ENCODE measurements around the gene TYK2. TPM values are rescaled to one million over a fixed set of nuclear protein-coding genes. Genes with fewer than 3 reads are reported as not detected.

The TYK2 gene
- total and polyA plus RNA-seq, 2 of the 13 experiments (the other 11 are each of a cell fraction or from before 2014, with no cell fraction given): 38.8 to 60.1 TPM

DNA sequence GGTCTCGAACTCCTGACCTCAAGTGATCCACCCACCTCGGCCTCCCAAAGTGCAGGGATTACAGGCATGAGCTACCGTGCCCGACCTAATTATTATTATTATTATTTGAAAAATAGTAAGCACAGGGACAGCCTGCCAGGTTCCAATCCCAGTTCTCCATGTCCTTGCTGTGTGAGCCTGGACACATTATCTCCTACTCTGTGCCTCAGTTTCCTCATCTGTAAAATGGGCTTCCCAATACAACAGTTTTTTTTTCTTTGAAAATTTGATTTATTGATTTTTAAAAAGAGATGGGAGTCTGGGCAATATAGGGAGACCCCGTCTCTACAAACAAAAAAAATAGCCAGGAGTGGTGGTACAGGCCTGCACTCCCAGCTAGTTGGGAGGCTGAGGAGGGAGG, 74.0 kb downstream of the TYK2 start (continued):
- TF ChIP-seq, protein P1, sequence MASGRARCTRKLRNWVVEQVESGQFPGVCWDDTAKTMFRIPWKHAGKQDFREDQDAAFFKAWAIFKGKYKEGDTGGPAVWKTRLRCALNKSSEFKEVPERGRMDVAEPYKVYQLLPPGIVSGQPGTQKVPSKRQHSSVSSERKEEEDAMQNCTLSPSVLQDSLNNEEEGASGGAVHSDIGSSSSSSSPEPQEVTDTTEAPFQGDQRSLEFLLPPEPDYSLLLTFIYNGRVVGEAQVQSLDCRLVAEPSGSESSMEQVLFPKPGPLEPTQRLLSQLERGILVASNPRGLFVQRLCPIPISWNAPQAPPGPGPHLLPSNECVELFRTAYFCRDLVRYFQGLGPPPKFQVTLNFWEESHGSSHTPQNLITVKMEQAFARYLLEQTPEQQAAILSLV (CRISPR knock-in tag; IDR thresholded peaks at IDR 0.05; ENCODE audit: borderline replicate concordance): no peak

DNA sequence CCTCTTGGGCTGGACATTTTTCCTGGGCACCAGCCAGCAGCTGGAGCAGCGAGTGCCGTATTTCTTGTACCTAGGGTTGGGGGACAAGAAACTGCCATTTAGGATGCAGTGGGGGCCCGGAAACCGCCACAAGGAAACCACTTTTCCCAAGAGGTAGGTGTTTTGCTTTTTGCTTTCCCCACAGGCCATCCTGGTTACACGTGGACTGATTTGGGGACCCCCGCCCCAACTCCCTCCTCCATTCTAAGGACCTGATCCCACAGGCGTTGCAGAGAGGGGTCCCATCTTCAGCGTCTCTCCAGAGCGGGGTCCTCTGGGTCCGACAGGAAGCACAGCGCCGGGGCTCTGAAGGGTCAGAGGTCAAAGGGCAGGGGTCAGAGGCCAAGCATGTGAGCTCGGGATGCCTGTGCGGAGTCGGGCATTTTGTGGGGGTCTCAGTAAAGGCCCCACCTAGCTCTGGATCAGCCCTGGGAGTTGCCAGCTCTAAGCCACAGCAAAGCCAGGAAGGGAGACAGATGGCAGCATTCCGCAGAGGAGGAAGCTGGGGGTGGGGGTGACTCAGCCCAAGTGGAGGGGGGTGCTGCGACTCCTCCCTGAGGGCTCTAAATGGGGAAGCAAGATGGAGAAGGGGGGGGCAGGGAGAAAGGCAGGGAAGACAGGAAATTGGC, 75.1 kb downstream of the TYK2 start:
- no peak for ATAC-seq
- WGBS (ENCODE audit: low lambda C conversion rate): 95% methylated on average over 5 of the region's 17 CpGs
- ChIA-PET POLR2A (no interaction called here), CTCF (ENCODE audit: low intra/inter-chr PET ratio, low total read pairs) (no interaction called here)
- no peaks in the 10 kb centered on the region for H3K9me3 ChIP-seq (ENCODE audit: low read length)
- no TSS peak for BruUV-seq (replicated peaks)
- peaks cover 0 to 4% of the 10 kb centered on the region in 2 experiments; a peak in 1 of 5 replicates for H3K36me3 ChIP-seq (replicated peaks in 1 of 2; ENCODE audit: control insufficient read depth in 1 of 2, insufficient read depth in 2 of 2, low read length in 2 of 2)
- no peak overlapping the region for H3K4me3 ChIP-seq (replicated peaks in 1 of 3; ENCODE audit: insufficient read depth in 1 of 3, low read depth in 2 of 3, low read length in 3 of 3)
- H3K79me2 ChIP-seq (ENCODE audit: insufficient read depth, low read length): no peaks in the 10 kb centered on the region
- H2AFZ ChIP-seq (ENCODE audit: low read length): no peak overlapping the region
- H4K20me1 ChIP-seq (ENCODE audit: insufficient read depth, low read length): no peaks in the 10 kb centered on the region
- H3K4me1 ChIP-seq (ENCODE audit: insufficient read depth, low read length): peaks cover 10% of the 10 kb centered on the region
- in situ Hi-C loops (cut with HindIII; ENCODE audit: extremely low pct_ligation_motif_present, low pct_unique_long_range_greater_than_20kb) (no loop called here), intact Hi-C loops (cut with micrococcal nuclease; ENCODE audit: unreplicated experiment) (no loop called here)
- no peak for FAIRE-seq
- no peak overlapping the region for H3K27ac ChIP-seq (ENCODE audit: extremely low read length, insufficient read depth, low read length)
- H3K27me3 ChIP-seq (ENCODE audit: control insufficient read depth in 1 of 2, insufficient read depth in 2 of 2, low read length in 2 of 2): no peaks in the 10 kb centered on the region
- no peak overlapping the region for H3K9ac ChIP-seq (ENCODE audit: insufficient read depth, low read depth, low read length)
- DNase-seq (ENCODE audit: low spot score): no peak
- H3K4me2 ChIP-seq (ENCODE audit: low read depth, low read length): no peak overlapping the region
- TF ChIP-seq, protein P2, sequence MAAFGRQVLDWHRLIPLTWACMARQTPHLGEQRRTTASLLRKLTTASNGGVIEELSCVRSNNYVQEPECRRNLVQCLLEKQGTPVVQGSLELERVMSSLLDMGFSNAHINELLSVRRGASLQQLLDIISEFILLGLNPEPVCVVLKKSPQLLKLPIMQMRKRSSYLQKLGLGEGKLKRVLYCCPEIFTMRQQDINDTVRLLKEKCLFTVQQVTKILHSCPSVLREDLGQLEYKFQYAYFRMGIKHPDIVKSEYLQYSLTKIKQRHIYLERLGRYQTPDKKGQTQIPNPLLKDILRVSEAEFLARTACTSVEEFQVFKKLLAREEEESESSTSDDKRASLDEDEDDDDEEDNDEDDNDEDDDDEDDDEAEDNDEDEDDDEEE (CRISPR knock-in tag; IDR thresholded peaks at IDR 0.05): no peak
- TF ChIP-seq NR2F6 (IDR thresholded peaks at IDR 0.05) (peak; percentile 33; the same call in 1 of the 2 replicates), NR2F6 (CRISPR knock-in tag; IDR thresholded peaks at IDR 0.05) (no peak), NR2C2 (CRISPR knock-in tag; IDR thresholded peaks at IDR 0.05; ENCODE audit: borderline replicate concordance) (0 out of 2 replicates have a peak, but pooled peaks have one; percentile 20)
- TF ChIP-seq, protein P3, sequence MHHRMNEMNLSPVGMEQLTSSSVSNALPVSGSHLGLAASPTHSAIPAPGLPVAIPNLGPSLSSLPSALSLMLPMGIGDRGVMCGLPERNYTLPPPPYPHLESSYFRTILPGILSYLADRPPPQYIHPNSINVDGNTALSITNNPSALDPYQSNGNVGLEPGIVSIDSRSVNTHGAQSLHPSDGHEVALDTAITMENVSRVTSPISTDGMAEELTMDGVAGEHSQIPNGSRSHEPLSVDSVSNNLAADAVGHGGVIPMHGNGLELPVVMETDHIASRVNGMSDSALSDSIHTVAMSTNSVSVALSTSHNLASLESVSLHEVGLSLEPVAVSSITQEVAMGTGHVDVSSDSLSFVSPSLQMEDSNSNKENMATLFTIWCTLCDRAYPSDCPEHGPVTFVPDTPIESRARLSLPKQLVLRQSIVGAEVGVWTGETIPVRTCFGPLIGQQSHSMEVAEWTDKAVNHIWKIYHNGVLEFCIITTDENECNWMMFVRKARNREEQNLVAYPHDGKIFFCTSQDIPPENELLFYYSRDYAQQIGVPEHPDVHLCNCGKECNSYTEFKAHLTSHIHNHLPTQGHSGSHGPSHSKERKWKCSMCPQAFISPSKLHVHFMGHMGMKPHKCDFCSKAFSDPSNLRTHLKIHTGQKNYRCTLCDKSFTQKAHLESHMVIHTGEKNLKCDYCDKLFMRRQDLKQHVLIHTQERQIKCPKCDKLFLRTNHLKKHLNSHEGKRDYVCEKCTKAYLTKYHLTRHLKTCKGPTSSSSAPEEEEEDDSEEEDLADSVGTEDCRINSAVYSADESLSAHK (CRISPR knock-in tag; IDR thresholded peaks at IDR 0.05; ENCODE audit: borderline replicate concordance): peak; percentile 97; the same call in 1 of the 2 replicates
- TF ChIP-seq, protein P4, sequence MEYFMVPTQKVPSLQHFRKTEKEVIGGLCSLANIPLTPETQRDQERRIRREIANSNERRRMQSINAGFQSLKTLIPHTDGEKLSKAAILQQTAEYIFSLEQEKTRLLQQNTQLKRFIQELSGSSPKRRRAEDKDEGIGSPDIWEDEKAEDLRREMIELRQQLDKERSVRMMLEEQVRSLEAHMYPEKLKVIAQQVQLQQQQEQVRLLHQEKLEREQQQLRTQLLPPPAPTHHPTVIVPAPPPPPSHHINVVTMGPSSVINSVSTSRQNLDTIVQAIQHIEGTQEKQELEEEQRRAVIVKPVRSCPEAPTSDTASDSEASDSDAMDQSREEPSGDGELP (IDR thresholded peaks at IDR 0.05; ENCODE audit: borderline replicate concordance, low read depth): no peak

MicroRNAs within 50 kb of the gene (microRNA counts, 767-probe panel; counts per million panel counts)
- microRNA hsa-miR-1181: not detected

Small RNA genes lying within 50 kb of the gene (microRNA-seq; reads per million reads assigned to microRNA genes)
- not detected for gene MIR1181

Small RNA genes lying within 50 kb of the gene (small RNA-seq; reads per million reads assigned to genes)
- gene AC011511.1 (ENCODE audit: insufficient read depth in 2 of 3, insufficient read length in 3 of 3, low read depth in 2 of 3, low replicate concordance in 1 of 3) (0 reads per million in 3 experiments), gene AC011511.4 (ENCODE audit: insufficient read depth in 2 of 3, insufficient read length in 3 of 3, low read depth in 2 of 3, low replicate concordance in 1 of 3) (0 reads per million in 3 experiments)

Other genes with a start within 250 kb of the TYK2 start
- gene DNMT1, start 185.6 kb downstream of the TYK2 start, total RNA-seq (2016; rRNA removed; fragmentation: Illumina TruSeq; extraction: Trizol): 71.3 and 91.1 TPM in 2 replicates
- 24.5 and 31.2 TPM in 2 replicates for gene DNMT1, start 185.6 kb downstream of the TYK2 start, polyA plus RNA-seq (2011; rRNA removed)
- gene S1PR2, start 149.2 kb downstream of the TYK2 start, total RNA-seq (2016; rRNA removed; fragmentation: Illumina TruSeq; extraction: Trizol): 0.93 and 1.3 TPM in 2 replicates
- 0.91 and 1.2 TPM in 2 replicates for gene S1PR2, start 149.2 kb downstream of the TYK2 start, polyA plus RNA-seq (2011; rRNA removed)
- gene MRPL4, start 128.4 kb downstream of the TYK2 start, total RNA-seq (2016; rRNA removed; fragmentation: Illumina TruSeq; extraction: Trizol): 36.7 and 40.6 TPM in 2 replicates
- 42.5 and 45.4 TPM in 2 replicates for gene MRPL4, start 128.4 kb downstream of the TYK2 start, polyA plus RNA-seq (2011; rRNA removed)
- 12.8 and 37.9 TPM in 2 replicates for gene ICAM1, start 109.5 kb downstream of the TYK2 start, total RNA-seq (2016; rRNA removed; fragmentation: Illumina TruSeq; extraction: Trizol)
- gene ICAM1, start 109.5 kb downstream of the TYK2 start, polyA plus RNA-seq (2011; rRNA removed): 98.4 and 153 TPM in 2 replicates
- 1.5 and 2.9 TPM in 2 replicates for gene ICAM4, start 93.6 kb downstream of the TYK2 start, total RNA-seq (2016; rRNA removed; fragmentation: Illumina TruSeq; extraction: Trizol)
- 3.1 and 4.0 TPM in 2 replicates for gene ICAM4, start 93.6 kb downstream of the TYK2 start, polyA plus RNA-seq (2011; rRNA removed)
- 0.46 TPM in 1 of 2 replicates, not detected in the other for gene ICAM5, start 90.6 kb downstream of the TYK2 start, total RNA-seq (2016; rRNA removed; fragmentation: Illumina TruSeq; extraction: Trizol)
- gene ICAM5, start 90.6 kb downstream of the TYK2 start, polyA plus RNA-seq (2011; rRNA removed): 1.6 and 1.9 TPM in 2 replicates
- gene ZGLP1, start 70.8 kb downstream of the TYK2 start, total RNA-seq (2016; rRNA removed; fragmentation: Illumina TruSeq; extraction: Trizol): 0.56 and 2.4 TPM in 2 replicates
- 3.0 and 4.7 TPM in 2 replicates for gene ZGLP1, start 70.8 kb downstream of the TYK2 start, polyA plus RNA-seq (2011; rRNA removed)
- 21.0 and 22.6 TPM in 2 replicates for gene FDX2, start 64.6 kb downstream of the TYK2 start, total RNA-seq (2016; rRNA removed; fragmentation: Illumina TruSeq; extraction: Trizol)
- gene FDX2, start 64.6 kb downstream of the TYK2 start, polyA plus RNA-seq (2011; rRNA removed): 24.7 and 27.8 TPM in 2 replicates
- gene RAVER1, start 47.0 kb downstream of the TYK2 start, total RNA-seq (2016; rRNA removed; fragmentation: Illumina TruSeq; extraction: Trizol): 7.9 and 17.7 TPM in 2 replicates
- gene RAVER1, start 47.0 kb downstream of the TYK2 start, polyA plus RNA-seq (2011; rRNA removed): 3.6 and 4.4 TPM in 2 replicates
- gene ICAM3, start 40.9 kb downstream of the TYK2 start, total RNA-seq (2016; rRNA removed; fragmentation: Illumina TruSeq; extraction: Trizol): 21.0 and 25.1 TPM in 2 replicates
- 14.1 and 16.3 TPM in 2 replicates for gene ICAM3, start 40.9 kb downstream of the TYK2 start, polyA plus RNA-seq (2011; rRNA removed)
- 134 and 158 TPM in 2 replicates for gene CDC37, start 23.0 kb upstream of the TYK2 start, total RNA-seq (2016; rRNA removed; fragmentation: Illumina TruSeq; extraction: Trizol)
- gene CDC37, start 23.0 kb upstream of the TYK2 start, polyA plus RNA-seq (2011; rRNA removed): 177 and 191 TPM in 2 replicates
- 1.1 TPM in 2 replicates for gene PDE4A, start 40.0 kb upstream of the TYK2 start, total RNA-seq (2016; rRNA removed; fragmentation: Illumina TruSeq; extraction: Trizol)
- gene PDE4A, start 40.0 kb upstream of the TYK2 start, polyA plus RNA-seq (2011; rRNA removed): 4.1 TPM in 2 replicates
- 72.9 and 75.5 TPM in 2 replicates for gene KEAP1, start 122.8 kb upstream of the TYK2 start, total RNA-seq (2016; rRNA removed; fragmentation: Illumina TruSeq; extraction: Trizol)
- 56.7 and 72.4 TPM in 2 replicates for gene KEAP1, start 122.8 kb upstream of the TYK2 start, polyA plus RNA-seq (2011; rRNA removed)
- gene S1PR5, start 136.9 kb upstream of the TYK2 start, total RNA-seq (2016; rRNA removed; fragmentation: Illumina TruSeq; extraction: Trizol): not detected in 2 replicates
- 0.04 TPM in 1 of 2 replicates, not detected in the other for gene S1PR5, start 136.9 kb upstream of the TYK2 start, polyA plus RNA-seq (2011; rRNA removed)
- gene ATG4D, start 163.3 kb upstream of the TYK2 start, total RNA-seq (2016; rRNA removed; fragmentation: Illumina TruSeq; extraction: Trizol): 9.3 and 19.0 TPM in 2 replicates
- 17.8 and 22.9 TPM in 2 replicates for gene ATG4D, start 163.3 kb upstream of the TYK2 start, polyA plus RNA-seq (2011; rRNA removed)
- gene KRI1, start 185.4 kb upstream of the TYK2 start, total RNA-seq (2016; rRNA removed; fragmentation: Illumina TruSeq; extraction: Trizol): 10.2 and 11.7 TPM in 2 replicates
- 9.1 and 12.7 TPM in 2 replicates for gene KRI1, start 185.4 kb upstream of the TYK2 start, polyA plus RNA-seq (2011; rRNA removed)
- gene CDKN2D, start 188.4 kb upstream of the TYK2 start, total RNA-seq (2016; rRNA removed; fragmentation: Illumina TruSeq; extraction: Trizol): 4.8 and 5.4 TPM in 2 replicates
- 8.0 and 8.6 TPM in 2 replicates for gene CDKN2D, start 188.4 kb upstream of the TYK2 start, polyA plus RNA-seq (2011; rRNA removed)
- gene AP1M2, start 206.7 kb upstream of the TYK2 start, total RNA-seq (2016; rRNA removed; fragmentation: Illumina TruSeq; extraction: Trizol): 76.8 and 82.9 TPM in 2 replicates
- 6.3 and 11.0 TPM in 2 replicates for gene AP1M2, start 206.7 kb upstream of the TYK2 start, polyA plus RNA-seq (2011; rRNA removed)
- 2.3 and 2.4 TPM in 2 replicates for gene SLC44A2, start 245.0 kb upstream of the TYK2 start, total RNA-seq (2016; rRNA removed; fragmentation: Illumina TruSeq; extraction: Trizol)
- gene SLC44A2, start 245.0 kb upstream of the TYK2 start, polyA plus RNA-seq (2011; rRNA removed): 5.6 and 7.2 TPM in 2 replicates